Jurkat, Clone E6-1 (cell line): ENCODE results near the gene NSMF. TPM values are rescaled to one million over a fixed set of nuclear protein-coding genes. Genes with fewer than 3 reads are reported as not detected.

ENCODE experiments used
- DNase-seq: peaks from one replicate; pipeline ENCODE4 v3.0.0-alpha.2; 2011; ENCODE audit warnings: low read depth, low spot score
- H3K4me3 ChIP-seq: 2 replicates; pipeline ENCODE4 v1.5.1; 2011; ENCODE audit warnings: mild to moderate bottlenecking, low read length, control low read depth, moderate library complexity
- polyA plus RNA-seq: library from polyadenylated mRNA; unstranded; fragments of >200 nt; gene quantifications from one replicate; pipeline ENCODE4 v1.2.1, GENCODE V29; 2012; ENCODE audit warnings: missing spikeins; ENCODE audit not compliant: insufficient read length, insufficient read depth

NSMF gene
- polyA plus RNA-seq, result 5.4 TPM

DNA sequence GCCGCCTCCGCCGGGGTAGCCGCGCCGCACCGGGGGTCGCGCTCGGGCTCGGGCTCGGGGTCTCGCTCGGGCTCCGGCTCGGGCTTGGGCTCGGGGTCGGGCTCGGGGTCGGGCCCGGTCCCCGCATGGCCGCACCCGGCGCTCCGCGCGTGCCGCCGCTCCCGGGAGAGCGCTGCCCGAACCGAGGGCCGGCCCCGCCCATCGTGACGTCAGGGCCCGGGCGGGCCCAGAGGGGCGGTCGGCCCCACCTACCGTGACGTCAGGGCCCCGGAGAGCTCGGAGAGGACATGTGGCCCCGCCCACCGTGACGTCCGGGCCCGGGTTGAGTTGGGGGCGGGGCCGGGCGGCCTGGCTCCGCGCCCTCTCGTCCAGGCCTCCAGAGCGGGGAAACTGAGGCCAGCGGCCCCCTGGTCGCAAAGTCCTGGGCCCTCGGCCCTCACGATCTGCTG is at the start of gene NSMF:
NSMF (minus strand) TSS at position 183 of the 449 bp plus-strand sequence. CDS start 232 bp downstream, outside the sequence.
- DNase-seq, result peak; percentile 58
- H3K4me3 ChIP-seq, result peak within 1 kb of the TSS; percentile 37

- H3K4me3 ChIP-seq, result no peak overlapping the region
- DNase-seq, result no peak
Measured at GRCh38 chr9:137506702-137507171, 47.6 kb upstream of the NSMF start.

GRCh38 chr9:137506274-137506673 is 47.1 kb upstream of the NSMF start:
- DNase-seq, result no peak
- H3K4me3 ChIP-seq, result no peak overlapping the region

DNA sequence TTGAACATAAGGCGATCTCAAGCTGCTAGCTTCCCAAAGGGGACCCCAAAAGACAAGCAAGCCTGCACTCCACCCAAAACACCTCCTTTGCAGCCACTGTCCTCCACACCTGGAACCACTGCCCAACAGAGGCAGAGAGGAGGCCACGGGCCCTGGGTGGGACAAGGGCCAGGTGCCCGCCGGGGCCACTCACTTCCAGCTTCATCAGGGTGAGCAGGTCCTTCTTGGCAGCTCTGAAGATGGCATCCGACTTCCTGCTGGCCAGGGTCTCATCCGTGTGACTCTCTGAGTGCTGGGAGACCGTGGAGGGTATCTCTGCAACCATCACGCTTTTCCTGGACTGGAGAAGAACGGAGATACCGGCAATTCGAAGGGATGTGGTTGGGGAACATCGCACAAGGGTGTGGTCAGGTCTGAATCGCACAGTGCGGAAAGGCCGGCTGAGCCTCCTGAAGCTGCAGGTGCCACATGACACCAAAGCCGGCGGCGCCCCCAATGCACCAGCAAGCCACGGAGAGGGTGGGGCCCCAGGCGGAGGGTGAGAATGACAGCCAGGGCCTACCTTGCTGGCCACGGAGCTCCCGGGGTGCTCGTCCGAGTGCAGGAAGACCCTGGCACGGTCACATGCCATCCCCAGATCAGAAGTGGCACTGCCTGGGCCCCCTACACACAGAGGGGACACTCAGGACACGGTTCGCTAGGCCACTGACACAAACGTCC is 46.4 kb upstream of the NSMF start:
- no peak overlapping the region for H3K4me3 ChIP-seq
- no peak for DNase-seq

DNA sequence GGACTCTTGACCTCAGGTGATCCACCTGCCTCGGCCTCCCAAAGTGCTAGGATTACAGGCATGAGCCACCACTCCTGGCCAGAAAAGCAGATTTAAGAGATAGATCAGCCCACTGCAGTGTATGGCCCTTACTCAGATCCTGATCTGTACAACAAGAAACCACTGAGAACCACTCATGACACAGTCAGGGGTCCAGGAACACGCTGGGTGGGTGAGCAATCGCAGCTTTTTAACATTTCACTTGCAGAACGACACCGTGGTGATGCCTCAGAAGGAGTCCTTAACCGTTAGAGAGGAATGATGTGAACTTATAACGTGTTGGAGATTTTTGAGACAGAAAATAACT is 45.3 kb upstream of the NSMF start:
- DNase-seq, result no peak

DNA sequence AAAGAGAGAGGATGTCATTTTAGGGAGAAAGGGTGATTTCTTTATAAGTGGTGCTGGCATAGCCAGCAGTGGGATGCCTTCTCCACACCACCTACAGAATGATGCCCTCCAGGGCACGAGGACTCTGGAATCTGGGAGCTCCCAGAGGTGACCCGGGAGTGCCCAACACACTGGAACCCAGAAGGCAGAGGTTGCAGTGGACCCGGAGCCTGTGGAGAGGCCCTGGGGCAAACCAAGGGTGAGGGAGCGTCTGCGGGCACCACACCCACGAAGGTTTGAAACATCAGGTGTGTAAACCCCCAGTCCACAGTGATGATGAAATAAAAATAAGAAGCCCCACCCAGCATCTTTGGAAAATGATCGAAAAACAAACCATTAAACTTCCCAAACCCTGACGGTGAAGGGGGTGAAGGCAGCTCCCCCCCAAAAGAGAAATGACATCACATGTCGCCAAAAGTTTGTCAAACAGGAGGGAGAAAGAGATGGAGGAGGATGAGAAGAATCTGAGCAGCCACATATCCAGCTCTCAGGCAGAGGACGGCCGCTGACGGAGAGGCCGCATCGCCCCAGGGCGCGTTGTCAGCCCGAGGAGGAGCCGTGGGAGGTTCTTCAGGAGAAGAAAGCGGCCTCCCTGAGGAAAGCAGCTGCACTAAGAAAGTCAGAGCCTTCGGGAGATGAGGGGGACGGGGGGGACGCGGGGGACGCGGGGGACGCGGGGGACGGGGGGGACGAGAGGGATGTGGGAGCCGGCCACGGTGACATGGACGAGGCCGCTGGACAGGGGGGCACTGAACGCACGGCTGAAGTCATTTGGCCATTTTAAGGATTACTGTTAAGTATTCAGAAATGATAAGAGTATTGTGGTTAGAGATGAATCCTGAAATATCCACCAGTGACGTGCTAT is 43.1 kb upstream of the NSMF start:
- DNase-seq, result no peak
- H3K4me3 ChIP-seq, result no peak overlapping the region

More for the DNA sequence above, 45.3 kb upstream of the NSMF start:
- no peak overlapping the region for H3K4me3 ChIP-seq

DNA sequence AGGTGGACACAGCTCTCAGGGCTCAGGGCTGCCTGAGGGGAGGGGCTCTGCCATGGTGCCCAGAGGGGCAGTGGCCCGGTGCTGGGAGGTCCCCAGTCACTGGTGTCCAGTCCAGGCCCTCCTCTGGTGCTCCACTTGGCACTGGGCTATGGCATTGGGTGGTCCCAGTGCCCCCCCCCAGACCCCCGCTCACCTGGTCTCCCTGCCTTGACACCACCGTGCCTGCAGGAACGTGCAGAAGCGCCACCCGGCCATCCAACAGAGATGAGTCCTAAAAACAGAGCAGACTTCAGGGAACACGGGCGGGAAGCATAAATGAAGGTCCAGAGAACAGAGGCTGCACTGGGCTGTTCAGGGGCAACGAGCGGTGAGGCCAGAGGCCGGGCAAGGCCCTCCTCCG is 42.3 kb upstream of the NSMF start:
- DNase-seq, result no peak
- H3K4me3 ChIP-seq, result no peak overlapping the region

- no peak for DNase-seq
- H3K4me3 ChIP-seq, result no peak overlapping the region
Measured at GRCh38 chr9:137500666-137501397, 41.7 kb upstream of the NSMF start.

GRCh38 chr9:137499858-137500661 is 40.9 kb upstream of the NSMF start:
- H3K4me3 ChIP-seq, result no peak overlapping the region
- DNase-seq, result no peak

DNA sequence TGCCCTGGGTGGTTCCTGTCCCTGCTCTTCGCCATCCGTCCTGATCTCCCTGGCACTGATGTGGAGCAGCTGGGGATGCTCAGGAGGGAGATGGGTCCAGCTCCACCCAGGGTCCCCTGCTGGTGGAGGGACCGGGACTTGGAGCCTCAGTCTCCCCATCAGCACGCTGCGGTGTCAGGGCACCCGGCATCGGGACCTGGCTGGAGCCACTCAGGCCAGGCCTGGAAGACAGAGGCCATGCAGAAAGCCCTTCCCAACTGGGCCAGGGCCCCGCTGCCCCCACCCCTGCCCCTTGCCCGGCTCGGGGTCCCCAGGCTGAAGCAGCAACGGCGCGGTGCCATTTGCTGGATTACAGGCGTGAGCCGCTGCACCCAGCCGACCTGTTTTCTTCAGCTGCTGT is 40.3 kb upstream of the NSMF start:
- DNase-seq, result no peak
- H3K4me3 ChIP-seq, result no peak overlapping the region

DNA sequence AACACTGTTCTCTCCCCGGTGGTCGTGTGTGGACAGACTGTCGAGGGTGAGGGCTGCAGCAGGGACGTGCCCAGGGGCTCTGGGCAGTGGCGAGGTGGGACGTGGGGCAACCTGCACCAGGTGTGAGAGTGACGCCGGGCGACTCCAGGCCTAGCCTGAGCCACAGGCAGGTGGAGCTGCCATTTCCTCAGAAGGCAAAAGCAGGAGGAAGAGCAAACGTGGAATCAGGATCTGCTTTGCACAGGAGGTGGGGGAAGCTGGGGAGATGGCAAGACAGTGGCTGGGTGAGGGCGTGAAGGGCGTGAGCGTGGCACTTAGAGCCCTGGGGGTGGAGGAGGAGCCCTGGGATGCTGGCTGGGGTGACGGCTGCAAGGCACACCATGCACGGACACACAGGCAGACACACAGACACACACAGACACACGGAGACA is 39.6 kb upstream of the NSMF start:
- no peak overlapping the region for H3K4me3 ChIP-seq
- DNase-seq, result no peak

DNA sequence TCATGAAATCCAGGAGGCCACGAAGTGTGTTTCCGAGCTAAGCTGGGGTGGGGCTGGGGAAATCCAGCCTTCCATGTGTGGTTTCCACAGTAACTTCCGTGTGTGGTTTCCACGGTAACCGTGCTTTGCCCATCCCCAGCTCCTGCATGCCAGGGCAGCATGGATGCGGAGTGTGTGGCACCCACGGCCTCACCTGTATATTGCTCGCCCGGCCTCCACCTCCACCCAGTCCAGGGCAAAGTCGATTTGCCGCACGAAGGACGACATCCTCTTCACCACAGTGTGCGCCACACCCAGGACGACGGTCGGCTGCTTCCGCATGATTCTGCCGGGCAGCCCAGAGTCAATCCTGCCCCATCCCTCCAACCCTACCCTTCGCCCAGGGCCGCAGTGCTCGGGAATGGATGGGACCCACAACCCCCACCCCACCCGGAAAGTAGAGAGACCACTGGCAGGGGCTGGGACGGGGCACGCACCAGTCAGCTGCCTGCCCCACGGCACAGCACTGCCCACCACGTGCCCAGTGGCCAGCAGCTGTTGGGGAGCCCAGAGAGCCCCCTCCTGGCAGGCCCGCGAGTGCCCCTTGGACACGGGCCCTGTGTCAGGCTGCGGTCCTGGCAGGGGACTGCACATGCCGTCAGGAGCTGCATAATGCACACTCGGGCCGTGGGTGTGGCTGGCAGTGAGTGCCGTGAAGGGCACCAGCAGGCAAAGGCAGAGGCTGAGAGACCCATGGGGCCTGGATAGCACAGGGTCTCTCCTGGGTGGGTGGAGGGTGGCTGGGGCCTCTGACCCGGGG is 39.0 kb upstream of the NSMF start:
- no peak for DNase-seq
- H3K4me3 ChIP-seq, result no peak overlapping the region

DNA sequence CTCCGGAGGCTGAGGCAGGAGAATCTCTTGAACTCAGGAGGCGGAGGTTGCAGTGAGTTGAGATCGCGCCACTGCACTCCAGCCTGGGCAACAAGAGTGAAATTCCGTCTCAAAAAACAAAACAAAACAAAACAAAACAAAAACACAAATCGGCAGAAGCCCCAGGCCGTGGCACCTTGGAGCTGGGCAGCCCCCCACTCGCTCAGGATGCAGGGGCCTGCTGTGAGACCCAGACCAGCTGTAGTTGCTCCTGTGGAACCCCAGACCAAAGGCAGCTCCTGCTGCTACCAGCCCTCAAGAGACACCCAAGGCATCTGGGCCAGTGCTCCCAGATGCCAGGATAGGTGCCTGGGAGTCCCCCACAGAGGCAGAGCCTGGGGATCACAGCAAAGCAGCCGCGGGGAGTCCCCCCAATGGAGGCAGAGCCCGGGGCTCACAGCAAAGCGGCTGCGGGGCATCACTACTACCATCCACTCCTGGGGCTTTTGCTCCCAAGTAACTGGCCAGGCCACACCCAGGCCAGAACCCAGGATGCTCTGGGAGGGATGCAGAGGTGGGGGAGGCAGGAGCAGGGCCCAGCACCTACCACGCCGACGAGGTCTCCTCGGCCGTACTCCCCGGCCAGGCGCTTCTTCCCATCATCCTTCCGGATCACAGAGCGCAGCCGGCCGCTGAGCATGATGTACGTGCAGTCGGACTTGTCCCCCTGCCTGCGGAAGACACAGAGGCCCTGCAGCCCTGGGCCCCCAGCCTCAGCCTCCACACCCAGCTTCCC is 37.7 kb upstream of the NSMF start:
- DNase-seq, result no peak
- no peak overlapping the region for H3K4me3 ChIP-seq

DNA sequence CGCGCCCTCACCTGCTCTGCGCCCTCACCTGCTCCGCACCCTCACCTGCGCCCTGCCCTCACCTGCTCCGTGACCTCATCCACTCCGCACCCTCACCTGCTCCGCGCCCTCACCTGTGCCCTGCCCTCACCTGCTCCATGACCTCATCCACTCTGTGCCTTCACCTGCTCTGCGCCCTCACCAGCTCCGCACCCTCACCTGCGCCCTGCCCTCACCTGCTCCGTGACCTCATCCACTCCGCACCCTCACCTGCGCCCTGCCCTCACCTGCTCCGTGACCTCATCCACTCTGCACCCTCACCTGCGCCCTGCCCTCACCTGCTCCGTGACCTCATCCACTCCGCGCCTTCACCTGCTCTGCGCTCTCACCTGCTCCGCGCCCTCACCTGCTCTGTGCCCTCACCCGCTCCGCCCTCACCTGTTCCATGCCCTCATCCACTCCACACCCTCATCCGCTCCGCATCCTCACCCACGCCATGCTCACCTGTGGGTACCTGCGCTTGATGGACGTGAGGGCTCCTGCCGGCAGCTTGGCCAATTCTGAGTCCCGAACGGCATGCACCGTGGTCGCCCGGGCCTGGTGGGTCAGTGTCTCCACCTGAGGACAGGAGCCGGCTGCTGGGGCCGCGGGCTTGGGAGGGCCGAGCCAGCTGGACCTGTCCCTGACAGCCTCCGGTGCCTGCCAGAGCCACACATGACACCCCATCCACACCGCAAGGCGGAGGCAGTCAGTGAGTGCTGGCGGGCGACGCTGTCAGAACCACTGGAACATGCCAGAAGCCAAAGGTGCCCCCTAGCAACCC is 35.6 kb upstream of the NSMF start:
- H3K4me3 ChIP-seq, result no peak overlapping the region
- DNase-seq, result no peak

DNA sequence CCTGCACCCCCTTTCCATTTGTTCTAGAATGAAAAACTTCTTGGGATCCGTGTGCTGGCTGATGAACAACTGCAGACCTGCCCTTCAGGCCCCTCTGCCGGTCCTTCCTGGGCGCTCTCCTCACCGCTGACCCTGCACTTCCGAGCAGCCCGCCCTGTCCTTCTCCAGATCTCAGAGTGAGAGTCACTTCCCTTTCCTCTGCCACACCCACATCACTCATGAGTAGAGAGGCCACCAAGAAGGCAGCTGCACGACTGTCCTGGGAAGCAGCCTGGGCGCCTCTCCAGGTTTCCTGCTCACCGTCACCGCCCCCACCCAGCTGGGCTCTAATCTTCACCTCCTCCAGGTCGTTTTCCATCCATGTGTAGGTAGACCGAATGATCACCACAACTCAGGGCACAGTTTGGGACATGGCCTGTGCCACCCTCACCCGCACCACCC is 35.0 kb upstream of the NSMF start:
- no peak for DNase-seq

GRCh38 chr9:137493364-137494103 is 34.4 kb upstream of the NSMF start:
- no peak for DNase-seq
- H3K4me3 ChIP-seq, result no peak overlapping the region

More for the DNA sequence above, 35.0 kb upstream of the NSMF start:
- H3K4me3 ChIP-seq, result no peak overlapping the region
